Large intestine (tissue), 3 donors: ENCODE measurements around the gene NSD2. TPM values are rescaled to one million over a fixed set of nuclear protein-coding genes. Genes with fewer than 3 reads are reported as not detected.

Experiments
- DNase-seq, 2 donors: peaks; one replicate each; pipeline versions ENCODE4 v3.0.0 to v3.0.0-alpha.2; 2013
- H3K27ac ChIP-seq: one replicate; pipeline ENCODE4 v1.5.1; 2013; ENCODE audit warnings: low read length
- H3K27me3 ChIP-seq: 2 replicates; pipeline ENCODE4 v1.6.1; 2013; ENCODE audit warnings: low read length; ENCODE audit not compliant: control insufficient read depth, insufficient read depth
- H3K36me3 ChIP-seq: 2 replicates; pipeline ENCODE4 v1.6.1; 2013; ENCODE audit warnings: low read length; ENCODE audit not compliant: control insufficient read depth, insufficient read depth
- H3K4me1 ChIP-seq: one replicate; pipeline ENCODE4 v1.6.1; 2013; ENCODE audit warnings: low read length; ENCODE audit not compliant: control insufficient read depth, insufficient read depth
- H3K4me3 ChIP-seq: one replicate; pipeline ENCODE4 v1.5.1; 2013; ENCODE audit warnings: low read length
- H3K9me3 ChIP-seq: one replicate; pipeline ENCODE4 v1.6.1; 2013; ENCODE audit warnings: mild to moderate bottlenecking, low read depth, low read length, moderate library complexity; ENCODE audit not compliant: control insufficient read depth
- WGBS: methylation state at CpG from one replicate; pipeline ENCODE4 v1.1.5; 2013; ENCODE audit warnings: low lambda C conversion rate; ENCODE audit not compliant: insufficient coverage; 5-methylcytosine and 5-hydroxymethylcytosine counted together
- polyA plus RNA-seq: library from polyadenylated mRNA; unstranded; fragments of 120-200 nt; gene quantifications from one replicate; pipeline ENCODE4 v1.2.1, GENCODE V29; 2013

Gene NSD2
- polyA plus RNA-seq, 1 donor = 49.6 TPM

DNA sequence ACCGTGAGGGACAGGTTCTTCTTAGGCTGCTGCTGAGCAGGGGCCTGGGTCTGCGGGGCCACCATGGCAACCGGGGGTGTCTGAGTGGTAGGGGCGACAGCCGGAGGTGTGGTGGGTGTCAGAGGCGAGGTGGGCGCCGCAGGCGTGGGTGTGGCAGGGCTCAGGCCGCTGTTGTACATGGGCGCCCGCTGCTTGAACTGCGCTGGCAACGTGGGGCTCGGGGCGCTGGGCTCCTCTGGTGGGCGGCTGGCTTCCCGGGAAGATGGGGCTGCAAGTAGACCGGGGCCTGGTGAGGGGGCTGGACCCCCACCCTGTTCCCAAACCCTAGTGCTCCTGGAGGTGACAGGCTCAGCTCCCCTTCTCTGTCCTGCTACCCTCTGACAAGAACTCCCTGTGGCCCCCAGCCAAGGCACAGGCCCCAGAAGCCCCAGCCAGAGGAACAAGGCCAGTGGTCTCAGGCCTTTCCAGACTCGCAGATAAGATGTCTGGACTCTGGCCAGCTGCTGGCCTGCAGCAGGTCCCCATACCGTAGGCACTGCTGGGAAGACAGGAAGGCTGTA is 112.7 kb downstream of the NSD2 start:
- Histone ChIP-seq H3K4me3 (no peak overlapping the region), H3K9me3 (no peaks in the 10 kb centered on the region), H3K27ac (no peak overlapping the region), H3K36me3 (peaks cover 93% of the 10 kb centered on the region), H3K4me1 (no peaks in the 10 kb centered on the region), H3K27me3 (no peaks in the 10 kb centered on the region)
- WGBS = no CpG with 5 or more reads among the region's 21 CpGs
- no peak for DNase-seq

- Histone ChIP-seq H3K4me1 (no peaks in the 10 kb centered on the region), H3K4me3 (no peak overlapping the region), H3K27ac (no peak overlapping the region), H3K9me3 (peaks cover 2% of the 10 kb centered on the region), H3K27me3 (no peaks in the 10 kb centered on the region), H3K36me3 (peaks cover 93% of the 10 kb centered on the region)
- DNase-seq = no peak
- WGBS = 100% methylated on average over 1 of the region's 27 CpGs
These were observed 113.4 kb downstream of the NSD2 start for GRCh38 chr4:1984406-1985191.

DNA sequence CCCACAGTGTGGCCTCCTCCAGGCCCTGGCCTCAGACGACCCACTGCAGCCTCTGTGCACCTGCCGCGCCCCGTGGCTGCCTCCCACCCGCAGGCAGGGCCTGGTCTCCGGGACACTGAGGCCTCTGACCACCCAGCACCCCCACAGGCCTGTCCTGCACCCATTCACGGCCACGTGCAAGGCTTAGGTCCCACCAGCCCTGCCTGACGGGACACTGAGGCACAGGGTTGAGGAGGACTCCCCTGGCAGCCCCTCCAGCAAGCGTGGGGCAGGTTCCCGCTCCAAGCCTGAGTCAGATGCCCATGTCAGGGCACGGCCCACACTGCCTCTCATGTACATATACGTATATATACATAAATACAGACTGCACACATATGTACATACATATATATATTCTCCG is 114.1 kb downstream of the NSD2 start:
- H3K9me3 ChIP-seq = peaks cover 5% of the 10 kb centered on the region
- WGBS = no CpG with 5 or more reads among the region's 14 CpGs
- H3K36me3 ChIP-seq = peaks cover 93% of the 10 kb centered on the region
- H3K27ac ChIP-seq = no peak overlapping the region
- H3K4me1 ChIP-seq = no peaks in the 10 kb centered on the region
- H3K27me3 ChIP-seq = no peaks in the 10 kb centered on the region
- DNase-seq = no peak
- H3K4me3 ChIP-seq = no peak overlapping the region

- Histone ChIP-seq H3K9me3 (peaks cover 5% of the 10 kb centered on the region), H3K4me1 (no peaks in the 10 kb centered on the region), H3K27ac (no peak overlapping the region), H3K4me3 (no peak overlapping the region), H3K36me3 (peaks cover 92% of the 10 kb centered on the region), H3K27me3 (no peaks in the 10 kb centered on the region)
- no CpG with 5 or more reads among the region's 54 CpGs for WGBS
- DNase-seq = no peak
These were observed 114.8 kb downstream of the NSD2 start for GRCh38 chr4:1985780-1986577.

GRCh38 chr4:1986578-1987210 is 115.5 kb downstream of the NSD2 start:
- Histone ChIP-seq H3K27me3 (no peaks in the 10 kb centered on the region), H3K9me3 (peaks cover 5% of the 10 kb centered on the region), H3K4me1 (no peaks in the 10 kb centered on the region), H3K27ac (no peak overlapping the region), H3K4me3 (no peak overlapping the region), H3K36me3 (peaks cover 91% of the 10 kb centered on the region)
- DNase-seq = no peak
- no CpG with 5 or more reads among the region's 22 CpGs for WGBS

DNA sequence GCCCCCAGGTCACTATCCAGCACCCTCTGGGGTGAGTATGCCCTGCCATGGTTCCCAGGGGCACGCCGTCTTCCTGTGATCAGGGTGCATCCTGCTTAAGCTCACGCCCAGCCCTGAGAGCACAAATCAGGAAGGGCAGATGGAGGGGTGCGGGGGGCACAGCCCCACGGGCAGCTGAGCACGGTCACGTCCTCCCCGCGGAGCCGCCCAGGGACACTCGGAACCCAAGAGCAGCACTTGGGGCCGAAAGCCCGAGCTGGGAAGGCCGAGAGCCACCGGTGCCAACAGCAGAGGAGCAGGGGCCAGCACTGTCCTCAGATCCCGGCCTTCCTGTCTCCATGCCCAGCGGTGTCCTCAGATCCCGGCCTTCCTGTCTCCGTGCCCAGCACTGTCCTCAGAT is 116.1 kb downstream of the NSD2 start:
- Histone ChIP-seq H3K4me1 (no peaks in the 10 kb centered on the region), H3K4me3 (no peak overlapping the region), H3K27ac (no peak overlapping the region), H3K27me3 (no peaks in the 10 kb centered on the region), H3K9me3 (peaks cover 5% of the 10 kb centered on the region), H3K36me3 (peaks cover 93% of the 10 kb centered on the region)
- WGBS = no CpG with 5 or more reads among the region's 19 CpGs
- DNase-seq = no peak

DNA sequence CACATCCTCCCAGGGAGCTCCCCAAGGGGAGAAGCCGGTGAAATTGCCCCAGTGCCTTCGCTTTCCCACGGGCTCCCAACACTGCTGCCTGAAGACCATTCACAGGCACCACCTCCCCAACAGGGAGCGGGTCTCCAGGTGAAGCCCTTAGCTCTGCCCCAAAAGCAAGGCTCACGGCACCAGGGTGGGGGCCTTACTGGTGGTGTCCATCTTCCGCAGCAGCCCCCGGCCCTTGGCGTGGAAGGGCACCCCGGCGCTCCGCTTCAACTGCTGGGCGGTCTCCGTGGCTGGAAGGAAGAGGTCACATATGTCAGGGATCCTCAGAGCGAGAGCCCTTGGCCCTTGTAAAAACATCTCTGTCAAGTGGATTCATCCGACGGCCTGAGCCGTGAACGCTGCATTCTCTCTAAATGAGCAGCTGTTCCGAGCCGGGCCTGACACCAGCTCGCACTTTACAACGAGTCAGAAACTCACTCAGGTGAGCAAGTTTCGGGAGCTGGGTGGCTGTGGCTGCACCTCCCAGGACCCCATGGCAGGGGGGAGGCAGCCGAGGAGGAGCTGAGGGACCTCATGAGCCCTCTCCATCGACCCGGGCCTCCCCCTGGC is 116.6 kb downstream of the NSD2 start:
- H3K27ac ChIP-seq = no peak overlapping the region

GRCh38 chr4:1988327-1988724 is 117.1 kb downstream of the NSD2 start:
- H3K4me3 ChIP-seq = no peak overlapping the region
- no peaks in the 10 kb centered on the region for H3K4me1 ChIP-seq
- DNase-seq = no peak
- WGBS = 100% methylated on average over 2 of the region's 12 CpGs
- H3K27ac ChIP-seq = no peak overlapping the region
- H3K36me3 ChIP-seq = peaks cover 82% of the 10 kb centered on the region
- peaks cover 5% of the 10 kb centered on the region for H3K9me3 ChIP-seq
- H3K27me3 ChIP-seq = no peaks in the 10 kb centered on the region

More for the DNA sequence above, 116.6 kb downstream of the NSD2 start:
- Histone ChIP-seq H3K27me3 (no peaks in the 10 kb centered on the region), H3K9me3 (peaks cover 5% of the 10 kb centered on the region), H3K4me3 (no peak overlapping the region), H3K4me1 (no peaks in the 10 kb centered on the region), H3K36me3 (peaks cover 87% of the 10 kb centered on the region)
- no CpG with 5 or more reads among the region's 26 CpGs for WGBS
- no peak for DNase-seq

DNA sequence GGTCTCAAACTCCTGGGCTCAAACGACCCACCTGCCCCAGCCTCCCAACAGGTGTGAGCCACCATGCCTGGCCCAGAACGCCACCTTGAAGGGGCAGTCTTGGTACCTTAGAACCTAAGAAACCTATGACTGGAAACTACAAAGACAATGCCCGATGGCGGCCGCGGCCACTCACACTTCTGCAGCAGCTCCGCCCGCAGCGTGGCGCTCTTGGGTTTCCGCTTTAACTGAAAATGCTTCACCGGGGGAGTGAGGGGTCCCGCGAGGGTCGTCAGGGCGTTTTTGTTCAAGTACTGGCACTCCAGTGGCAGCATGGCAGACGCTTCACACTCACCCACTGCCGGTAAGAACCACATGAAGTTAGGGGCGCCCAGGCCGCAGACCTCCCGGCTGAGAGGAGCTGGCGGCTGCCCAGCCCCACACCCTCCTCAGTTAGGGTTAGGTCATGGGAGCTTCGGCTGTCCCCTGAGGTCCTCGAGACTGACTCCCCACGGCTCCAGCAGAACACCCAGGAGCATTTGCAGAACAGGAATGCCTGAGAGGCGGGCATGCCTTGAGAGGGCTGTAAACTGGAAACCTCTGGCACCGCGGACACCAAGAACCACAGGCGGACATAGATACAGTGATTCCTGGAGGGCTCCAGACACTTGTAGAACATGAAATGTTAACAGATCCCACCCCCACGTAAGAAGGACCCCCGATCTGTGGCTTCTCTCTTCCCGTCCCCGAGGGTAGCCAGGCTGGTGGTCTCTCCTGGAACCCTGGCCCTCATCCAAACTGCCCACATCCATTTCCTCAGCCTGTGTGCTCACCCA is 118.5 kb downstream of the NSD2 start:
- WGBS = no CpG with 5 or more reads among the region's 33 CpGs
- H3K4me3 ChIP-seq = no peak overlapping the region
- H3K27me3 ChIP-seq = no peaks in the 10 kb centered on the region
- no peaks in the 10 kb centered on the region for H3K4me1 ChIP-seq
- DNase-seq = no peak
- H3K27ac ChIP-seq = no peak overlapping the region
- H3K36me3 ChIP-seq = peaks cover 68% of the 10 kb centered on the region
- peaks cover 8% of the 10 kb centered on the region for H3K9me3 ChIP-seq
